Ramos (cell line): Measurements from ENCODE around the gene RUNX1.
"Not testable (repeated sequence)": the region's sequence is repeated elsewhere in the genome, so short reads cannot be mapped to it uniquely, and the experiment has no call there.

ENCODE experiments used
- in situ Hi-C: fragments of 300-500 bp; cut with MboI; formaldehyde crosslinking; loops from one replicate; pipeline ENCODE4 v1.14.3; 2022; ENCODE audit warnings: low sequenced_read_pairs; ENCODE audit not compliant: unreplicated experiment

Gene RUNX1

GRCh38 chr21:34959607-34960006, 89.5 kb downstream of the RUNX1 start:
- in situ Hi-C loops = no loop called here

- in situ Hi-C loops = no loop called here
Observed at GRCh38 chr21:34958040-34958439, 91.1 kb downstream of the RUNX1 start.

- in situ Hi-C loops = no loop called here
Observed at GRCh38 chr21:34956416-34957316, 92.4 kb downstream of the RUNX1 start.

- in situ Hi-C loops = no loop called here
Observed at GRCh38 chr21:34953950-34954349, 95.2 kb downstream of the RUNX1 start.

- in situ Hi-C loops = no loop called here
Observed at GRCh38 chr21:34952701-34953100, 96.4 kb downstream of the RUNX1 start.

GRCh38 chr21:34951868-34952267, 97.2 kb downstream of the RUNX1 start:
- in situ Hi-C loops = not testable (repeated sequence)

- in situ Hi-C loops = no loop called here
Observed at GRCh38 chr21:34950980-34951379, 98.1 kb downstream of the RUNX1 start.

- in situ Hi-C loops = no loop called here
Observed at GRCh38 chr21:34949499-34949898, 99.6 kb downstream of the RUNX1 start.

- in situ Hi-C loops = no loop called here
Observed at GRCh38 chr21:34949030-34949429, 100.1 kb downstream of the RUNX1 start.

GRCh38 chr21:34948157-34948556, 100.9 kb downstream of the RUNX1 start:
- in situ Hi-C loops = no loop called here

GRCh38 chr21:34946916-34947534, 102.1 kb downstream of the RUNX1 start:
- in situ Hi-C loops = no loop called here

GRCh38 chr21:34946385-34946840, 102.7 kb downstream of the RUNX1 start:
- in situ Hi-C loops = no loop called here

GRCh38 chr21:34945288-34945687, 103.8 kb downstream of the RUNX1 start:
- in situ Hi-C loops = no loop called here

- in situ Hi-C loops = no loop called here
Observed at GRCh38 chr21:34944015-34944755, 104.9 kb downstream of the RUNX1 start.

- in situ Hi-C loops = no loop called here
Observed at GRCh38 chr21:34942911-34943310, 106.2 kb downstream of the RUNX1 start.

- in situ Hi-C loops = no loop called here
Observed at GRCh38 chr21:34941162-34941561, 107.9 kb downstream of the RUNX1 start.

GRCh38 chr21:34939673-34940331, 109.3 kb downstream of the RUNX1 start:
- in situ Hi-C loops = no loop called here

- in situ Hi-C loops = no loop called here
Observed at GRCh38 chr21:34938089-34938764, 110.9 kb downstream of the RUNX1 start.

- in situ Hi-C loops = no loop called here
Observed at GRCh38 chr21:34936883-34937563, 112.1 kb downstream of the RUNX1 start.
